Measurements from ENCODE around the gene CPAMD8.

CPAMD8 gene

DNA sequence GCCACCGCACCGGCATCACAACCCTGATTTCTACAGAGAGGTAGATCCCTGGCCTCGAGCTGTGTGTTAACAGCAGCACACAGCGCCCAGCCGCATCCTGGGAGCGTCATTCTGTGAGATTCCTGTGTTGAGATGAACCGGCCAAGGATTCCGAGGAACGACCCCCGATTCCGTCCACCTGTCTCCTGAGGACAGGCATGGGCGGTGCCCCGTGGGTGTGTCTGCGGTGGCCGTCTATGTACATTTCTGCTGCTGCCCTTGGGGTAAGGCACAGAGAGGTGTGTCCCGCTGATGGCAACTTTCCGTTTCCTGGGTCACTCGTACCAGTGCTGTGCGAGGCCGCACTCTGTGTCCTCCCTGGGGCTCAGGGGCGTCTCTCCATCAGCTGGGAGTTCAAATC, 153.9 kb downstream of the CPAMD8 start:
- TF ChIP-seq, protein P1, sequence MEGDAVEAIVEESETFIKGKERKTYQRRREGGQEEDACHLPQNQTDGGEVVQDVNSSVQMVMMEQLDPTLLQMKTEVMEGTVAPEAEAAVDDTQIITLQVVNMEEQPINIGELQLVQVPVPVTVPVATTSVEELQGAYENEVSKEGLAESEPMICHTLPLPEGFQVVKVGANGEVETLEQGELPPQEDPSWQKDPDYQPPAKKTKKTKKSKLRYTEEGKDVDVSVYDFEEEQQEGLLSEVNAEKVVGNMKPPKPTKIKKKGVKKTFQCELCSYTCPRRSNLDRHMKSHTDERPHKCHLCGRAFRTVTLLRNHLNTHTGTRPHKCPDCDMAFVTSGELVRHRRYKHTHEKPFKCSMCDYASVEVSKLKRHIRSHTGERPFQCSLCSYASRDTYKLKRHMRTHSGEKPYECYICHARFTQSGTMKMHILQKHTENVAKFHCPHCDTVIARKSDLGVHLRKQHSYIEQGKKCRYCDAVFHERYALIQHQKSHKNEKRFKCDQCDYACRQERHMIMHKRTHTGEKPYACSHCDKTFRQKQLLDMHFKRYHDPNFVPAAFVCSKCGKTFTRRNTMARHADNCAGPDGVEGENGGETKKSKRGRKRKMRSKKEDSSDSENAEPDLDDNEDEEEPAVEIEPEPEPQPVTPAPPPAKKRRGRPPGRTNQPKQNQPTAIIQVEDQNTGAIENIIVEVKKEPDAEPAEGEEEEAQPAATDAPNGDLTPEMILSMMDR (IDR thresholded peaks at IDR 0.05; ENCODE audit: control extremely low read depth, extremely low read depth, low read depth, missing control alignments), result no peak
- ChIA-PET POLR2A (no interaction called here), CTCF (interaction anchor here (0.7 to 1.6 kb wide), 2 partner anchors 10 to 94 kb away, joined by 3 read pairs; no protein-coding TSS in a partner anchor)

DNA sequence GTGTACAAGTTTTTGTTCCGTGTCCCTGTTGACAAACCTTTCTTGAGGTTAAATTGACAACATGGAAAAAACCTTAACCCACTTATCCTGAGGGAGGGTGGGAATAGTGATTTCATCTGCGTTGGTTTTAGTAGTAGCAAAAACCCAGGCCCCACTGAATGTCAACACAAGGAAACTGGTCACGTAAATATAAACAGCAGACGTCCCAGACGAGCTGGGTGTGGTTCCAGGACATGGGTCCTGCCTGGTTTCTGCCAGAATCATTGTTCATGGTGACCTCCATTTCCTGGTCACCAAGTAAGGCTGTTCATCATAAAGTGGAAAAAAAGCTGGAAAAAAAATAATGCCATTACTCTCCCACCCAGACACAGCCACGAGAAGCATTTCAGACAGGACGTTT, 154.7 kb downstream of the CPAMD8 start:
- ChIA-PET CTCF (interaction anchor here (1.6 kb wide), 1 partner anchor 93 kb away, joined by 3 read pairs; no protein-coding TSS in a partner anchor), POLR2A (no interaction called here)
- TF ChIP-seq, protein P1 (IDR thresholded peaks at IDR 0.05; ENCODE audit: control extremely low read depth, extremely low read depth, low read depth, missing control alignments), result no peak
- DNase-seq (ENCODE audit: extremely low spot score), result no peak

More for the DNA sequence above, 153.9 kb downstream of the CPAMD8 start:
- no peak for DNase-seq (ENCODE audit: extremely low spot score)

DNA sequence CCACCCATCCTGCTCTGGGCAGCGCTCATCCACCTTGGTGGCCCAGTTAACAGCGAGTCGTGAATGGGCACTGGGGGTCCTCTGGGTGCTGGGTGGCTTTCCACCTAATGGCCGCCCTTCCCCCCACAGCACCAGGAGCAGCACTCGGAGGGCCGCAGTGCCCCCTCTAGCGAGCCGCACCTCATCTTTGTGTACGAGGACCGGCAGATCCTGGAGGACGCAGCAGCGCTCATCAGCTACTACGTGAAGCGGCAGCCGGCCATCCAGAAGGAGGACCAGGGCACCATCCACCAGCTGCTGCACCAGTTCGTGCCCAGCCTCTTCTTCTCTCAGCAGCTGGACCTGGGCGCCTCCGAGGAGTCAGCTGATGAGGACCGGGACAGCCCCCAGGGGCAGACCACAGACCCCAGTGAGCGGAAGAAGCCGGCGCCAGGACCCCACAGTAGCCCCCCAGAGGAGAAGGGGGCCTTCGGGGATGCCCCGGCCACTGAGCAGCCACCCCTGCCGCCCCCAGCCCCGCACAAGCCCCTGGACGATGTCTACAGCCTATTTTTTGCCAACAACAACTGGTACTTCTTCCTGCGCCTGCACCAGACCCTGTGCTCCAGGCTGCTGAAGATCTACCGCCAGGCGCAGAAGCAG, 157.2 kb downstream of the CPAMD8 start:
- DNase-seq (ENCODE audit: extremely low spot score), result no peak
- TF ChIP-seq, protein P1 (IDR thresholded peaks at IDR 0.05; ENCODE audit: control extremely low read depth, extremely low read depth, low read depth, missing control alignments), result no peak
- CTCF ChIA-PET, result interaction anchor here (1.3 kb wide), 1 partner anchor 11 kb away, joined by 3 read pairs; no protein-coding TSS in a partner anchor
- POLR2A ChIA-PET, result no interaction called here

DNA sequence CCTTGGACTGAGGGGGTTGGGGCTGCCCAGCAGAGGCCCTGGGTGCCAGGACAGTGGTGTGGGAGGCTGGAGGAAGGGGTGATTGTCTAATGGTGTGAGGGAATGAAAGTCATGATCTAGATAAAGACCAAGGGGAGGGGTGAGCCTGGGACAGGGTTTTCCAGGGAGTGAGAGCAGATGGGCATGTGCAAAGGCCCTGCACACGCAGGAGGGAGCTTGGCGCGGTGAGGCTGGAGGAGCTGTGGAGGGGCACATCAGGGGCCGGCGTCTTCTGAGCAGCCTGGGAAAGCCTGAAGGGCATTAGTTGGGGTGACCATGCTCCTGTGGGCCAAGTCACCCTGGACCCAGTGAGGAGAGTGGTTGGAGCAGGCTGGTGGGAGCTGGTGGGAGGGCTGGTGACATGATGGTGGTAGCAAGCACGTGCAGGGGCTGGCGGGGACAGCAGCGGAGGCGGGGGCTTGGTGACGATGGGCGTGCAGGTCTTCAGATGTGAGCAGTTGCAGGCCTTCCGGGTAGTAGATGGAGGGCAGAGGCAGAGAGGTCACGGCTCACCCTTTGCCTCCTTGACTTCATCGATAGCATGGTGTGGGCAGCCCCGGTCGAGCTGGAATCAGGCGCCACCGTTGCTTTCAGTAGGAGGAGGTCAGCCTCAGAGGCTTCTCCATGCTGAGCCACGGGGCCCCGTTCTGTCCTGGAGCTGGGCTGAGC, 158.0 kb downstream of the CPAMD8 start:
- no peak for DNase-seq (ENCODE audit: extremely low spot score)
- POLR2A ChIA-PET, result no interaction called here
- CTCF ChIA-PET, result interaction anchor here (1.3 kb wide), 1 partner anchor 12 kb away, joined by 3 read pairs; no protein-coding TSS in a partner anchor
- TF ChIP-seq, protein P1 (IDR thresholded peaks at IDR 0.05; ENCODE audit: control extremely low read depth, extremely low read depth, low read depth, missing control alignments), result no peak

DNA sequence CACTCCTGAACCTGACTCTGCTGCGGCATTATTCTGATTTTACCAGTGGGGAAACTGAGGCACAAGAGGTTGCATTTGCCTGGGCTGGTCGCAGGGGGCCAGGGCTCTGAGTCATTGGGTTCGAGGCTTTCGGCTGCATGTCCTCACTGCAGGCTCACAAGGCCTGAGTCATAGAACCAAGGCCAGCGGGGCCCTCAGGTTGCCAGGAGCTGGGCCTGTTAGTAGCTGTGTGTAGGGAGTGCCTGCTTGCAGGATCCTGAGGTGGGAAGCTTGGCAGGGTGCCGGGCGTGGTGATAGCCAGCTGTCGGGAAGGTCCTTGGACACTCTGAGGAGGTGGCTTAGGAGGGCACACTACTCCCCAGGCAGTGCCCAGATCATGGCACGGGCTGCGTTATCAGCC, 159.4 kb downstream of the CPAMD8 start:
- TF ChIP-seq, protein P1 (IDR thresholded peaks at IDR 0.05; ENCODE audit: control extremely low read depth, extremely low read depth, low read depth, missing control alignments), result no peak
- ChIA-PET CTCF (no interaction called here), POLR2A (no interaction called here)
- no peak for DNase-seq (ENCODE audit: extremely low spot score)

DNA sequence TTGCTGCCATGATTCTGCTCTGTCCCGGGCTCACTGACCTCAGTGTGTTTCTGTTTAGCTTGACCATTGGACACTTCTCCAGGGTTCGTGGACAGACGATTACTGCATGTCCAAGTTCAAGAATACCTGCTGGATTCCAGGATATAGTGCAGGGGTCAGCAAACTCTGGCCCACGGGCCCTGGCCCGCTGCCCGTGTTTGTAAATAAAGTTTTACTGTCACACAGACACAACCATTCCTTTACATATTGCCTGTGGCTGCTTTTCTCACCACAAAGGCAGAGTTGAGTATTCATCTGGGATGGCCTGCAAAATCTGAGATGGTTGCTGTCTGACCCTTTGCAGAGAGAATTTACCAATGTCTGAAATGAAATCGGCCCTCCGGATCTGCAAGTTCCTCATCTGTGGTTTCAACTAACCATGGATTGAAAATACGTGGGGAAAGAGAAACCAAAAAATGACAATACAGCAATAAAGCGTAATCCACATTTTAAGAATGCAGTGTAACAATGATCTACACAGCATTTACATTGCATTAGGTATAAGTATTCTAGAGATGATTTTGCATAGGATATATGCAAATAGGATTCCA, 163.7 kb downstream of the CPAMD8 start:
- no peak for DNase-seq (ENCODE audit: extremely low spot score)
- ChIA-PET CTCF (interaction anchor here (0.7 kb wide), 1 partner anchor 10 kb away, joined by 3 read pairs; no protein-coding TSS in a partner anchor), POLR2A (no interaction called here)
- TF ChIP-seq, protein P1 (IDR thresholded peaks at IDR 0.05; ENCODE audit: control extremely low read depth, extremely low read depth, low read depth, missing control alignments), result no peak

Measured in GM10248 (cell line).